WERI-Rb-1 (cell line): ENCODE results near the gene EFNA2.
A peak's percentile ranks its signal among the peaks of the same experiment; 100 is the strongest.

Experiments used
- DNase-seq: peaks from one replicate; pipeline ENCODE4 v3.0.0-alpha.2; 2020
- H3K27ac ChIP-seq: fragments of 250-450 bp; sonication (Bioruptor Pico); 2 replicates; pipeline ENCODE4 v1.5.1; 2020; ENCODE audit warnings: mild to moderate bottlenecking, moderate library complexity
- H3K27me3 ChIP-seq: fragments of 250-450 bp; sonication (Bioruptor Pico); 2 replicates; pipeline ENCODE4 v1.5.1; 2021; ENCODE audit warnings: mild to moderate bottlenecking, low read depth, moderate library complexity; ENCODE audit not compliant: insufficient read depth, severe bottlenecking
- H3K36me3 ChIP-seq: fragments of 250-450 bp; sonication (Bioruptor Pico); 2 replicates; pipeline ENCODE4 v1.5.1; 2020; ENCODE audit warnings: mild to moderate bottlenecking, moderate library complexity
- H3K4me3 ChIP-seq: 2 replicates; pipeline ENCODE4 v1.5.1; 2011; ENCODE audit warnings: low read depth, mild to moderate bottlenecking, control low read depth, low read length
- H3K9me3 ChIP-seq: fragments of 250-450 bp; sonication (Bioruptor Pico); 2 replicates; pipeline ENCODE4 v1.5.1; 2021; ENCODE audit warnings: mild to moderate bottlenecking, moderate library complexity; ENCODE audit not compliant: severe bottlenecking
- CTCF ChIP-seq: IDR thresholded peaks from 2 replicates; pipeline ENCODE4 v1.5.1; 2011; ENCODE audit warnings: low read depth, mild to moderate bottlenecking, control low read depth, inconsistent platforms, low read length

The EFNA2 gene

DNA sequence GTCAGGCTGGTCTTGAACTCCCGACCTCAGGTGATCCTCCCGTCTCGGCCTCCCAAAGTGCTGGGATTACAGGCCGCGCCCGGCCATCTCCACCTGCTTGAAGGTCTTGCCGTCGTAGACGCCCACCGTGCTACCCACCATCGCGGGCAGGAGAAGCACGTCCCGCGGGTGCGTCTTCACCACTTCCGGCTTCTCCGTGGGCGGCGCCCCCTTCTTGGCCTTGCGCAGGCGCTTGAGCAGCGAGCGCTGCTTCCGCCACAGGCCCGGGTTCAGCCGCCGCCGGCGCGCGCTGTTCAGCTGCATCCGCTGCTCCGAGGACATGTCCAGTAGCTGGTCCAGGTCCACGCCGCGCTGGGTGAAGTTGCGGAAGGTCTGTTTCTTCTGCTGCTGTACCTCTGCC, 21.6 kb downstream of the EFNA2 start:
- no peak for TF ChIP-seq CTCF
- Histone ChIP-seq H3K4me3 (no peak overlapping the region), H3K9me3 (no peaks in the 10 kb centered on the region), H3K36me3 (no peaks in the 10 kb centered on the region), H3K27ac (no peak overlapping the region), H3K27me3 (no peaks in the 10 kb centered on the region)
- no peak for DNase-seq

- Histone ChIP-seq H3K9me3 (no peaks in the 10 kb centered on the region), H3K27ac (no peak overlapping the region), H3K4me3 (no peak overlapping the region), H3K36me3 (no peaks in the 10 kb centered on the region), H3K27me3 (no peaks in the 10 kb centered on the region)
- no peak for TF ChIP-seq CTCF
- DNase-seq = no peak
Observed at GRCh38 chr19:1307755-1308303, 22.2 kb downstream of the EFNA2 start.

- Histone ChIP-seq H3K36me3 (no peaks in the 10 kb centered on the region), H3K9me3 (no peaks in the 10 kb centered on the region), H3K4me3 (no peak overlapping the region), H3K27ac (no peak overlapping the region), H3K27me3 (no peaks in the 10 kb centered on the region)
- TF ChIP-seq CTCF = no peak
- no peak for DNase-seq
Observed at GRCh38 chr19:1308718-1309117, 23.0 kb downstream of the EFNA2 start.

GRCh38 chr19:1309977-1310852, 24.5 kb downstream of the EFNA2 start:
- no peak for TF ChIP-seq CTCF
- H3K27me3 ChIP-seq = no peaks in the 10 kb centered on the region
- no peaks in the 10 kb centered on the region for H3K36me3 ChIP-seq
- H3K9me3 ChIP-seq = no peaks in the 10 kb centered on the region
- no peak overlapping the region for H3K4me3 ChIP-seq
- peak overlapping the region; percentile 56 for H3K27ac ChIP-seq
- no peak for DNase-seq

GRCh38 chr19:1310853-1311180, 25.1 kb downstream of the EFNA2 start:
- Histone ChIP-seq H3K27me3 (no peaks in the 10 kb centered on the region), H3K27ac (peak overlapping the region; percentile 56), H3K36me3 (no peaks in the 10 kb centered on the region), H3K9me3 (no peaks in the 10 kb centered on the region), H3K4me3 (no peak overlapping the region)
- peak; percentile 72 for DNase-seq
- TF ChIP-seq CTCF = no peak
